ENCODE data around the gene MAP4K4.

Gene MAP4K4

DNA sequence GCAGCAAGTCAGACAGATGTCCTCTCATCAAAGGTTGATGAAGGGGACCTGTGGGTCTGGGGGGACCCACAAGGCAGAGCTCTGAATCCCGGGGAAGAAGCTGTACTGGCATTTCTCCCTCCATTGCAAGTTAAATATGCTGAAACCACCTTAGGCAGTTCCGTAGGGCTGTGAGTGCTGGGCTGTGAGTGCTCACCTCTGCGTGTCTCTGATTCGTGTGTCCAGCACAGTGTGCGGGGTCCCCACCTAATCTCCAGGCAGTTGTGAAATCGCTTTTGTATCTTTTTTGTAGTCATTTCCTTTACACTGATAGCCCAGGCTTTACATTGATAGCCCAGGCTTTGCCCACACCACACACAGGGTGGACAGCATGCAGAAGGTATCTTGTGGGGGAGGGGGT lies 80.6 kb downstream of the MAP4K4 start:
- no peak overlapping the region for H3K56ac ChIP-seq (ENCODE audit: low read length)
- H4K8ac ChIP-seq (ENCODE audit: low read depth, low read length): no peak overlapping the region
- H2AK5ac ChIP-seq (ENCODE audit: low read length): no peak overlapping the region
- H3K4me3 ChIP-seq (ENCODE audit: low read length): no peak overlapping the region
- no peak overlapping the region for H3K4ac ChIP-seq (ENCODE audit: low read depth, low read length)
- WGBS (ENCODE audit: extremely low coverage, insufficient coverage, low lambda C conversion rate): no CpG with 5 or more reads among the region's 6 CpGs
- no peak overlapping the region for H3K4me2 ChIP-seq (ENCODE audit: low read length)
- H2BK5ac ChIP-seq (ENCODE audit: low read length): no peak overlapping the region
- no peak overlapping the region for H3K23ac ChIP-seq (ENCODE audit: low read length)
- H2BK15ac ChIP-seq (replicated peaks; ENCODE audit: low read depth): no peak overlapping the region
- peaks cover 89% of the 10 kb centered on the region for H3K79me2 ChIP-seq (ENCODE audit: control insufficient read depth, insufficient read depth, low read length)
- no peaks in the 10 kb centered on the region for H3K36me3 ChIP-seq (ENCODE audit: control insufficient read depth, insufficient read depth, low read length)
- H3K9ac ChIP-seq (ENCODE audit: low read length): no peak overlapping the region
- no peak overlapping the region for H2BK120ac ChIP-seq (ENCODE audit: low read depth, low read length)
- H3K79me1 ChIP-seq (ENCODE audit: low read length): peaks cover 39% of the 10 kb centered on the region
- no peaks in the 10 kb centered on the region for H3K27me3 ChIP-seq (ENCODE audit: insufficient read depth, low read length, poor library complexity)
- no peak for DNase-seq
- H3K18ac ChIP-seq (ENCODE audit: low read length): no peak overlapping the region
- no peak overlapping the region for H3K27ac ChIP-seq (ENCODE audit: low read depth, low read length)
- no peak overlapping the region for H4K5ac ChIP-seq (ENCODE audit: low read length)
- peaks cover 5% of the 10 kb centered on the region for H3K4me1 ChIP-seq (ENCODE audit: control insufficient read depth, low read depth, low read length)

DNA sequence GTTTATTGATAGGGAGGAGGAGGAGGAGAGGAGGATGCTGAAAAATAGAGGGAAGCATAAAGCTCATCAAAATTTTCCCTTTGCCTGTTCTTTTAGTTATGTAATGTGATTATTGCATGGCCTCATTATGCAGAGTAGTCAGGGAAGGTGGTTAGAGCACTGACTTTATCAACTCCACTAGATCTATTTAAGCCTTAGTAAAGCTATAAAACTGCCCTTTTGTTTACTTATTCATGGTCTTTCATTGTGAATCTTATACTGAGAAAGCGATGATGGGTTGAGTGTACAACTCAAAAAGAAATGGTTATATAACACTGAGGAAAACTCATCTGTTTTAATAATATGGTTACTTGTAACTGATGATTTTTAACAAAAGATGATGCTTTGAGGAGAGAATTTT lies 81.7 kb downstream of the MAP4K4 start:
- H3K4me3 ChIP-seq (ENCODE audit: low read length): no peak overlapping the region
- DNase-seq: no peak
- no CpG with 5 or more reads among the region's 1 CpG for WGBS (ENCODE audit: extremely low coverage, insufficient coverage, low lambda C conversion rate)

DNA sequence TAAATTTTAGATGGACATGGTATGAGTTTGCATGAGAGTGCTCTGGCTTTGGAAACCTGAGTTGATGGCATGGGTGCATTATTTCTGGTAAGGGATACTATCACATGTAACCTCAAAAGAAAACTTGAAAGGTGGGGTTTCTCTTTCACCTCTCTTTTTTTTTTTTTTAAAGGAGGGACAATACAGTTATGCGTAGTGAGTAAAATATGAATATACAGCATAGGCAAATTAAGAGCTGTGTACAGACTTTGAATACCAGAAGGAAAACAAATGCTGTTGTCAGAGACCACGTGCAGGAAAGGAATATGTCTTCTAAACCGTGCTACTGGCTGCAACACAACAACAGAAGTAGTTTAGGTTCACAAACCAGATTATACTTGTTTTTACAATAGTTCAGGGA lies 82.1 kb downstream of the MAP4K4 start:
- no peak overlapping the region for H4K8ac ChIP-seq (ENCODE audit: low read depth, low read length)
- no peak overlapping the region for H3K9ac ChIP-seq (ENCODE audit: low read length)
- H2AK5ac ChIP-seq (ENCODE audit: low read length): no peak overlapping the region
- peaks cover 85% of the 10 kb centered on the region for H3K79me2 ChIP-seq (ENCODE audit: control insufficient read depth, insufficient read depth, low read length)
- H2BK15ac ChIP-seq (replicated peaks; ENCODE audit: low read depth): no peak overlapping the region
- H3K27me3 ChIP-seq (ENCODE audit: insufficient read depth, low read length, poor library complexity): no peaks in the 10 kb centered on the region
- H3K18ac ChIP-seq (ENCODE audit: low read length): no peak overlapping the region
- H3K36me3 ChIP-seq (ENCODE audit: control insufficient read depth, insufficient read depth, low read length): no peaks in the 10 kb centered on the region
- no peak overlapping the region for H3K4ac ChIP-seq (ENCODE audit: low read depth, low read length)
- no peak overlapping the region for H3K4me3 ChIP-seq (ENCODE audit: low read length)
- H3K4me2 ChIP-seq (ENCODE audit: low read length): no peak overlapping the region
- peaks cover 5% of the 10 kb centered on the region for H3K4me1 ChIP-seq (ENCODE audit: control insufficient read depth, low read depth, low read length)
- no CpG with 5 or more reads among the region's 3 CpGs for WGBS (ENCODE audit: extremely low coverage, insufficient coverage, low lambda C conversion rate)
- H4K5ac ChIP-seq (ENCODE audit: low read length): no peak overlapping the region
- no peak overlapping the region for H3K27ac ChIP-seq (ENCODE audit: low read depth, low read length)
- DNase-seq: no peak
- H3K79me1 ChIP-seq (ENCODE audit: low read length): peaks cover 45% of the 10 kb centered on the region
- H3K56ac ChIP-seq (ENCODE audit: low read length): no peak overlapping the region
- no peak overlapping the region for H2BK120ac ChIP-seq (ENCODE audit: low read depth, low read length)
- H2BK5ac ChIP-seq (ENCODE audit: low read length): no peak overlapping the region
- H3K23ac ChIP-seq (ENCODE audit: low read length): no peak overlapping the region

More for the DNA sequence above, 81.7 kb downstream of the MAP4K4 start:
- H3K27me3 ChIP-seq (ENCODE audit: insufficient read depth, low read length, poor library complexity): no peaks in the 10 kb centered on the region
- no peak overlapping the region for H3K27ac ChIP-seq (ENCODE audit: low read depth, low read length)
- H2BK15ac ChIP-seq (replicated peaks; ENCODE audit: low read depth): no peak overlapping the region
- no peaks in the 10 kb centered on the region for H3K36me3 ChIP-seq (ENCODE audit: control insufficient read depth, insufficient read depth, low read length)
- no peak overlapping the region for H3K23ac ChIP-seq (ENCODE audit: low read length)
- no peak overlapping the region for H3K56ac ChIP-seq (ENCODE audit: low read length)
- peaks cover 88% of the 10 kb centered on the region for H3K79me2 ChIP-seq (ENCODE audit: control insufficient read depth, insufficient read depth, low read length)
- H3K4me2 ChIP-seq (ENCODE audit: low read length): no peak overlapping the region
- H4K8ac ChIP-seq (ENCODE audit: low read depth, low read length): no peak overlapping the region
- no peak overlapping the region for H3K4ac ChIP-seq (ENCODE audit: low read depth, low read length)
- H3K18ac ChIP-seq (ENCODE audit: low read length): no peak overlapping the region
- no peak overlapping the region for H2BK120ac ChIP-seq (ENCODE audit: low read depth, low read length)
- no peak overlapping the region for H3K9ac ChIP-seq (ENCODE audit: low read length)
- peaks cover 5% of the 10 kb centered on the region for H3K4me1 ChIP-seq (ENCODE audit: control insufficient read depth, low read depth, low read length)
- H3K79me1 ChIP-seq (ENCODE audit: low read length): peaks cover 44% of the 10 kb centered on the region
- H2AK5ac ChIP-seq (ENCODE audit: low read length): no peak overlapping the region
- H2BK5ac ChIP-seq (ENCODE audit: low read length): no peak overlapping the region
- no peak overlapping the region for H4K5ac ChIP-seq (ENCODE audit: low read length)

DNA sequence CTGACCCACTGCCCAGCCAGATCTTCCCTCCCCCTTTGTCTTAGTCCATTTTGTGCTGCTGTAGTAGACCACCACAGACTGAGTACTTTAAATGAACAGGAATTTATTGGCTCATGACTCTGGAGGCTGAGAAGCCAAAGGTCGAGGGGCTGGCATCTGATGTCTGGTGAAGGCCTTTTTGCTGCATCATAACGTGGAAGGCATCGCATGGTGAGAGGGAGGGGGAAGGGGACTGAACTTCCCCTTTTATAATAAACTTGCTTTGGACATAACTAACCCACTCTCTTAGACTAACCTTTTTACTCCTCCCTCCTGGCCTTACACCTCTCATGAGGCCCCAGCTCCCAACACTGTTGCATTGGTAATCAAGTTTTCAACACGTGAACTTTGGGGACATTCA lies 83.8 kb downstream of the MAP4K4 start:
- H3K23ac ChIP-seq (ENCODE audit: low read length): no peak overlapping the region
- no peak overlapping the region for H3K4me3 ChIP-seq (ENCODE audit: low read length)
- H3K79me1 ChIP-seq (ENCODE audit: low read length): peaks cover 45% of the 10 kb centered on the region
- no peaks in the 10 kb centered on the region for H3K36me3 ChIP-seq (ENCODE audit: control insufficient read depth, insufficient read depth, low read length)
- H4K5ac ChIP-seq (ENCODE audit: low read length): no peak overlapping the region
- no peak overlapping the region for H3K4me2 ChIP-seq (ENCODE audit: low read length)
- no peak overlapping the region for H2BK120ac ChIP-seq (ENCODE audit: low read depth, low read length)
- H3K27me3 ChIP-seq (ENCODE audit: insufficient read depth, low read length, poor library complexity): no peaks in the 10 kb centered on the region
- H3K27ac ChIP-seq (ENCODE audit: low read depth, low read length): no peak overlapping the region
- no peak overlapping the region for H4K8ac ChIP-seq (ENCODE audit: low read depth, low read length)
- H3K4ac ChIP-seq (ENCODE audit: low read depth, low read length): no peak overlapping the region
- no peak overlapping the region for H2BK15ac ChIP-seq (replicated peaks; ENCODE audit: low read depth)
- peaks cover 78% of the 10 kb centered on the region for H3K79me2 ChIP-seq (ENCODE audit: control insufficient read depth, insufficient read depth, low read length)
- no CpG with 5 or more reads among the region's 4 CpGs for WGBS (ENCODE audit: extremely low coverage, insufficient coverage, low lambda C conversion rate)
- no peak overlapping the region for H3K56ac ChIP-seq (ENCODE audit: low read length)
- H2BK5ac ChIP-seq (ENCODE audit: low read length): no peak overlapping the region
- peaks cover 5% of the 10 kb centered on the region for H3K4me1 ChIP-seq (ENCODE audit: control insufficient read depth, low read depth, low read length)
- H3K9ac ChIP-seq (ENCODE audit: low read length): no peak overlapping the region
- H2AK5ac ChIP-seq (ENCODE audit: low read length): no peak overlapping the region
- DNase-seq: no peak
- H3K18ac ChIP-seq (ENCODE audit: low read length): no peak overlapping the region

GRCh38 chr2:101781791-101782426 lies 84.4 kb downstream of the MAP4K4 start:
- Histone ChIP-seq H2AK5ac (ENCODE audit: low read length) (no peak overlapping the region), H3K23ac (ENCODE audit: low read length) (no peak overlapping the region), H3K9ac (ENCODE audit: low read length) (no peak overlapping the region), H3K27ac (ENCODE audit: low read depth, low read length) (no peak overlapping the region), H2BK15ac (replicated peaks; ENCODE audit: low read depth) (no peak overlapping the region), H2BK120ac (ENCODE audit: low read depth, low read length) (no peak overlapping the region), H3K56ac (ENCODE audit: low read length) (no peak overlapping the region), H3K36me3 (ENCODE audit: control insufficient read depth, insufficient read depth, low read length) (no peaks in the 10 kb centered on the region), H3K4ac (ENCODE audit: low read depth, low read length) (no peak overlapping the region), H4K8ac (ENCODE audit: low read depth, low read length) (no peak overlapping the region), H4K5ac (ENCODE audit: low read length) (no peak overlapping the region), H3K79me1 (ENCODE audit: low read length) (peaks cover 44% of the 10 kb centered on the region), H3K4me3 (ENCODE audit: low read length) (no peak overlapping the region), H3K27me3 (ENCODE audit: insufficient read depth, low read length, poor library complexity) (no peaks in the 10 kb centered on the region), H3K4me2 (ENCODE audit: low read length) (no peak overlapping the region), H3K79me2 (ENCODE audit: control insufficient read depth, insufficient read depth, low read length) (peaks cover 76% of the 10 kb centered on the region), H3K4me1 (ENCODE audit: control insufficient read depth, low read depth, low read length) (peaks cover 5% of the 10 kb centered on the region), H3K18ac (ENCODE audit: low read length) (no peak overlapping the region), H2BK5ac (ENCODE audit: low read length) (no peak overlapping the region)
- DNase-seq: no peak
- WGBS (ENCODE audit: extremely low coverage, insufficient coverage, low lambda C conversion rate): no CpG with 5 or more reads among the region's 6 CpGs

- Histone ChIP-seq H2BK120ac (ENCODE audit: low read depth, low read length) (no peak overlapping the region), H2BK15ac (replicated peaks; ENCODE audit: low read depth) (no peak overlapping the region), H3K4me1 (ENCODE audit: control insufficient read depth, low read depth, low read length) (peaks cover 5% of the 10 kb centered on the region), H3K4me3 (ENCODE audit: low read length) (no peak overlapping the region), H3K9ac (ENCODE audit: low read length) (no peak overlapping the region), H3K79me1 (ENCODE audit: low read length) (peaks cover 44% of the 10 kb centered on the region), H3K18ac (ENCODE audit: low read length) (no peak overlapping the region), H4K5ac (ENCODE audit: low read length) (no peak overlapping the region), H2AK5ac (ENCODE audit: low read length) (no peak overlapping the region), H2BK5ac (ENCODE audit: low read length) (no peak overlapping the region), H3K36me3 (ENCODE audit: control insufficient read depth, insufficient read depth, low read length) (no peaks in the 10 kb centered on the region), H3K4ac (ENCODE audit: low read depth, low read length) (no peak overlapping the region), H3K56ac (ENCODE audit: low read length) (no peak overlapping the region), H4K8ac (ENCODE audit: low read depth, low read length) (no peak overlapping the region), H3K27me3 (ENCODE audit: insufficient read depth, low read length, poor library complexity) (no peaks in the 10 kb centered on the region), H3K27ac (ENCODE audit: low read depth, low read length) (no peak overlapping the region), H3K4me2 (ENCODE audit: low read length) (no peak overlapping the region), H3K79me2 (ENCODE audit: control insufficient read depth, insufficient read depth, low read length) (peaks cover 75% of the 10 kb centered on the region), H3K23ac (ENCODE audit: low read length) (no peak overlapping the region)
- no CpG with 5 or more reads among the region's 5 CpGs for WGBS (ENCODE audit: extremely low coverage, insufficient coverage, low lambda C conversion rate)
- no peak for DNase-seq
Measured at GRCh38 chr2:101782427-101782792, 84.9 kb downstream of the MAP4K4 start.
